GM19463 (cell line): ENCODE measurements around the gene NFE2L1.

Source experiments
- ATAC-seq: cut with Tn5 transposase; IDR thresholded peaks from one replicate; pipeline ENCODE4 v1.9.1; 2021; ENCODE audit warnings: mild to moderate bottlenecking, moderate library complexity; ENCODE audit not compliant: unreplicated experiment

Gene NFE2L1

DNA sequence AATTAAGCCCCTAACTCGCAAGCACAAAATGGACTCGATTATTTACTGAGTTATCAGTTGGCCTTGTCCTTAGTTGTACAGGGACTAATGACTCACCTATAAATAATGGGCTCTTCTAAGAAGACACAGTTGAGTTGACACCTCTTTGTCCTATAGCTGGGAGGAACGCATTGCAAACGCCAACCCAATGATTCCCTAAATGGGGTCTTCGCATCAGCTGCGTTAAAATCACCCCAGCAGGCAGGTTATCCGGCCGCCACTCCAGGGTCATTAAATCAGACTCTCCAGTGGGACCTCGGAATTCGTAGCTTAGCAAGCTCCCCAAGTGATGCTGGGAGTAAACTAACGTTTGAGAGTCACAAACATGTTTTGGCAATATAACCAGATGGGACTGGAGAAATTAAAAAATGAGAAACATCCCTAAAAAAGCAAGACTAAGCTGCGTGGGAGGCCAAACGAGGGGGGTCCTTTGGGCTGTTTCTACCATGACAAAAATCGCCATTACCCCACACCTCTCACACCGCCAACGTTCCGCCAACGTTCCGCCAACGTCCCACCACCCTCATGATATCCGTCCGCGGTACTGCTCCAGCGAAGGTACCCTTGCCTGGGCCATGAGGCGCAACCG, 932 bp upstream of the NFE2L1 start:
- no peak for ATAC-seq

- ATAC-seq, result peak; percentile 40
Measured at GRCh38 chr17:48048384-48049126, 396 bp downstream of the NFE2L1 start.

GRCh38 chr17:48051283-48051682, 3.1 kb downstream of the NFE2L1 start:
- no peak for ATAC-seq

- no peak for ATAC-seq
Measured at GRCh38 chr17:48051706-48052486, 3.7 kb downstream of the NFE2L1 start.

- ATAC-seq, result no peak
Measured at GRCh38 chr17:48052956-48053757, 5.0 kb downstream of the NFE2L1 start.

GRCh38 chr17:48053758-48054237, 5.6 kb downstream of the NFE2L1 start:
- ATAC-seq, result no peak

DNA sequence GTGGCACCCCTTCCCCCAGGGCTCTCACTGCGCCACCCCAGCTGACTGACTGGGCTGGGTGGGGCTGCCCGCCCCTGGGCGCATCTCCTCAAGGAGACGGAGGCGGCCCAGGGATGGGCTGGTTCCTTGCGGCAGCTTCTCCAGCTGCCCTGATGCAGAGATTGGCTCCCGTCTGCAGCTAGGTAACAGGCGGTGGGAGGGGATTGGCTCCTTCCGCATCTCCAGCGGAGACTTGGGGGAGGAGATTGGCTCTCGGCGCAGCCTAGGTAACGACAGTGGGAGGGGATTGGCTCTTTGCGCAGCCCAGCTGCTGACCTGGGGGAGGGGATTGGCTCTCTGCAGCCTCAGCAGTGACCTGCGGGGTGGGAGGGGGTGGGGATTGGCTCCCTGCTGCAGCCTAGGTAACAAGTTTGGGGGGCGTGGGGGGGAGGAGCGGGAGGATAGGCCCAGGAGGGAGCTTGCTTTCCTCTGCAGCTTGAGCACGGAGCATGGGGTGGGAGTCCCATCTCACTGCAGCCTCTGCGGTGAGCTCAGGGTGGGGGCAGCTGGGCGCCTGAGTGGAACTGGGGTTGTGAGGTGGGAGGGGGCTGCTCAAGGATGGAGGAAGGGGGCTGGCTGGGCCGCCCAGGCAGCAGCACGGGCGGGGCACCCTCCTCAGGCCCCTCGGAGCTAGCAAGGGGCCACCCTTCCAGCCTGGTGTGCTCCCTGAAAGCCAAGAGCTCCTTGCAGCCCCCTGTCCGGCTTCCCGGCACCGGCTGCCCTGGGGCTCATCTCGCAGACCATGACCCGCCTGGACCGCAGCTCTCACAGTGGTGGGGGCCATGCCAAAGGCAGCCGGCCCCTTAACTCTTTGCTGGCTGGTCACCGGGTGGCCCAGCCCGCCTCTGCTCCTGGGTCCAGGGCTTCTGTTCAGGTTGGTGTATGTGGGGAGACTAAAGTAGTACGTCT, 6.4 kb downstream of the NFE2L1 start:
- ATAC-seq, result no peak

- ATAC-seq, result peak; percentile 81
Measured at GRCh38 chr17:48055531-48056245, 7.5 kb downstream of the NFE2L1 start.

DNA sequence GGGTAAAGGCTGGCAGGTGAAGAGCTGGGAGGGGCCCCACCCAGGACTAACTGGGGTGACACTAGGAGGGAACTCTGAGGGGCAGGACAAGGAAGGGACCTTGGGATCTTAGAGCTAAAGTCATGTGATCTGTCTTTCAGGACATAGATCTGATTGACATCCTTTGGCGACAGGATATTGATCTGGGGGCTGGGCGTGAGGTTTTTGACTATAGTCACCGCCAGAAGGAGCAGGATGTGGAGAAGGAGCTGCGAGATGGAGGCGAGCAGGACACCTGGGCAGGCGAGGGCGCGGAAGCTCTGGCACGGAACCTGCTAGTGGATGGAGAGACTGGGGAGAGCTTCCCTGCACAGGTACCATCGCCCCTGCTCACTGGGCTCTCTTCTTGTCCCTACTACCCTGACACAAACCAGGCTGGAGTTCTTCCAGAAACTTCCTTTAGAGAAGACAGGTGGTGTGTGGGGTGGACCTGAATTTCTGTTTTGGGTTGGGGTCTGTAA, 8.1 kb downstream of the NFE2L1 start:
- ATAC-seq, result no peak

DNA sequence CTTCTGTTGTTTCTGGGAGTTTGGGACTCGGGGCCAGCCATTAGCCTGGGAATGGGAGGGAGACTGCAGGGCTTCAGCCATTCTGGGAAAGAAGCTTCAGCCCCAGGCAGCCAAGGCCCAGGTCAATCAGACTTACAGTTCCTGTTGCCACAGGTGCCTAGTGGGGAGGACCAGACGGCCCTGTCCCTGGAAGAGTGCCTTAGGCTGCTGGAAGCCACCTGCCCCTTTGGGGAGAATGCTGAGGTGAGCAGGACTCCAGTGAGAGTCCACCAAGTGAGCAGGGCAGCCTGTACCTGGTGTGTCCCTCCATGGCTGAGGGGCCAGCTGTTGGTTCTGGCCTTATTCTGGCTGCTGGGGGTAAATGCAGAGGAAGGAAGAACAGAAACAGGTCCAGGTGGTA, 8.7 kb downstream of the NFE2L1 start:
- ATAC-seq, result no peak

DNA sequence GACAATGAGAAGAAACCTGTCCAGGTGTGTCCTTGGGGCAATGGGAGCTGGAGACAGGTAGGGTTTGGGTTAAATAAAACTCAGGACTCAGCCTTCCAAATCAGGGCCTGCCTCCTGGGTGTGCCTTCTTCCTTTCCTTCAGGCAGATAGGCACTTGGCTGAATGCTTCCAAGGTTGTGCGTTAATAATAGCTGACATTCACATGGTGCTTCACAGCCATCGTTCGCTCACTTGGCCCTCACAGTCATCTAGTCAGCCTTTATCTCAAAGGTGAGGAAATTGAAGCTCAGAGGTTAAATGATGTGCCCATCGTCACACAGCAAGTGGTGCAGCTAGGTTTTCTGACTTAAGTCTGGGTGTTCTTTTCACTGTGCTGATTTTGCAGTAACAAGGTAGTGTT, 9.5 kb downstream of the NFE2L1 start:
- ATAC-seq, result no peak

DNA sequence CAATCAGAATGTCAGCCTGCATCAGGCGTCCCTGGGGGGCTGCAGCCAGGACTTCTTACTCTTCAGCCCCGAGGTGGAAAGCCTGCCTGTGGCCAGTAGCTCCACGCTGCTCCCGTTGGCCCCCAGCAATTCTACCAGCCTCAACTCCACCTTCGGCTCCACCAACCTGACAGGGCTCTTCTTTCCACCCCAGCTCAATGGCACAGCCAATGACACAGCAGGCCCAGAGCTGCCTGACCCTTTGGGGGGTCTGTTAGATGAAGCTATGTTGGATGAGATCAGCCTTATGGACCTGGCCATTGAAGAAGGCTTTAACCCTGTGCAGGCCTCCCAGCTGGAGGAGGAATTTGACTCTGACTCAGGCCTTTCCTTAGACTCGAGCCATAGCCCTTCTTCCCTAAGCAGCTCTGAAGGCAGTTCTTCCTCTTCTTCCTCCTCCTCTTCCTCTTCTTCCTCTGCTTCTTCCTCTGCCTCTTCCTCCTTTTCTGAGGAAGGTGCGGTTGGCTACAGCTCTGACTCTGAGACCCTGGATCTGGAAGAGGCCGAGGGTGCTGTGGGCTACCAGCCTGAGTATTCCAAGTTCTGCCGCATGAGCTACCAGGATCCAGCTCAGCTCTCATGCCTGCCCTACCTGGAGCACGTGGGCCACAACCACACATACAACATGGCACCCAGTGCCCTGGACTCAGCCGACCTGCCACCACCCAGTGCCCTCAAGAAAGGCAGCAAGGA, 10.4 kb downstream of the NFE2L1 start:
- ATAC-seq, result no peak

DNA sequence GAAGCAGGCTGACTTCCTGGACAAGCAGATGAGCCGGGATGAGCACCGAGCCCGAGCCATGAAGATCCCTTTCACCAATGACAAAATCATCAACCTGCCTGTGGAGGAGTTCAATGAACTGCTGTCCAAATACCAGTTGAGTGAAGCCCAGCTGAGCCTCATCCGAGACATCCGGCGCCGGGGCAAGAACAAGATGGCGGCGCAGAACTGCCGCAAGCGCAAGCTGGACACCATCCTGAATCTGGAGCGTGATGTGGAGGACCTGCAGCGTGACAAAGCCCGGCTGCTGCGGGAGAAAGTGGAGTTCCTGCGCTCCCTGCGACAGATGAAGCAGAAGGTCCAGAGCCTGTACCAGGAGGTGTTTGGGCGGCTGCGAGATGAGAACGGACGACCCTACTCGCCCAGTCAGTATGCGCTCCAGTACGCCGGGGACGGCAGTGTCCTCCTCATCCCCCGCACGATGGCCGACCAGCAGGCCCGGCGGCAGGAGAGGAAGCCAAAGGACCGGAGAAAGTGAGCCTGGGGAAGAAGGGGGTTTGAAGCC, 11.0 kb downstream of the NFE2L1 start:
- ATAC-seq, result no peak

- no peak for ATAC-seq
Measured at GRCh38 chr17:48060249-48060648, 12.1 kb downstream of the NFE2L1 start.

DNA sequence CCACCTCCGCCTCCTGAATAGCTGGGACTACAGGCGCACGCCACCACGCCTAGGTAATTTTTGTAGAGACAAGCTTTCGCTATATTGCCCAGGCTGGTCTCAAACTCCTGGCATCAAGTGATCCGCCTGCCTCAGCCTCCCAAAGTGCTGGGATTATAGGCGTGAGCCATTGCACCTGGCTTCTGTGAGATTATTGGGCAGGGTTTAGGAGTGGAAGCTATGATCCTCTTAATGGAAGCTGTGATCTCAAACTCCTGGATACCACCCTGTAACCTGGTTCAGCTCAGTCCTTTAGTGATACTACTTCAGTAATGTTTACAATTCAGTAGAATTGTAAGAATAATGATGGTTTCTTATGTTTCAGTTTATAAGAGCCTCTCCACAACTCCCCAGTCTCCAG, 14.1 kb downstream of the NFE2L1 start:
- no peak for ATAC-seq

GRCh38 chr17:48064638-48065037, 16.5 kb downstream of the NFE2L1 start:
- ATAC-seq, result no peak

- ATAC-seq, result no peak
Measured at GRCh38 chr17:48066192-48066591, 18.0 kb downstream of the NFE2L1 start.

DNA sequence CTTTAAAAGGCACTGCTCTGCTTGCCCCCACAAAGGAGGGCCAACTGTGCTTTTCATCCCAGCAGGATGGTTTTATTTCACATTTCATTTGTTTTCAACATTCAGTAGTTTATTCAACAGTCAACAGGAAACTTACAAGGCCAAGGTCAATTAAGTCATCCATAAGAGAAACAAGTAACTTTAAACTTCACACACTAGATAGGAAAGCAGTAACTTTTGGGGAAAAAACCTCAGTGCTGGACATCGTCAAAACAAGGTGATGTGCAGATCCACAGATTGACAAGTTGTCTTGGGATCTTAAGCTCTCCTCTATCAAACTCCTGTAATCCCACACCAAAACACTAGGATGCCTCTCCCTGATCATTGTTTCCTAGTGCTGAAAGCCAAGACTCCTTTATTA, 18.5 kb downstream of the NFE2L1 start:
- ATAC-seq, result no peak
